ENCODE data around the gene ENTREP1.

The ENTREP1 gene

GRCh38 chr9:69322256-69322655 is 2.8 kb upstream of the ENTREP1 start:
- DNase-seq (ENCODE audit: low read depth): no peak

GRCh38 chr9:69323861-69324260 is 1.2 kb upstream of the ENTREP1 start:
- DNase-seq (ENCODE audit: low read depth): no peak

GRCh38 chr9:69325409-69326212 is 596 bp downstream of the ENTREP1 start:
- no peak for DNase-seq (ENCODE audit: low read depth)

- DNase-seq (ENCODE audit: low read depth): no peak
Observed at GRCh38 chr9:69326261-69326660, 1.2 kb downstream of the ENTREP1 start.

- DNase-seq (ENCODE audit: low read depth): no peak
Observed at GRCh38 chr9:69330580-69330979, 5.6 kb downstream of the ENTREP1 start.

GRCh38 chr9:69331444-69331843 is 6.4 kb downstream of the ENTREP1 start:
- DNase-seq (ENCODE audit: low read depth): no peak

GRCh38 chr9:69332067-69332685 is 7.2 kb downstream of the ENTREP1 start:
- DNase-seq (ENCODE audit: low read depth): no peak

GRCh38 chr9:69333716-69334115 is 8.7 kb downstream of the ENTREP1 start:
- DNase-seq (ENCODE audit: low read depth): no peak

GRCh38 chr9:69334317-69334716 is 9.3 kb downstream of the ENTREP1 start:
- DNase-seq (ENCODE audit: low read depth): no peak

GRCh38 chr9:69339620-69340019 is 14.6 kb downstream of the ENTREP1 start:
- DNase-seq (ENCODE audit: low read depth): no peak

GRCh38 chr9:69340631-69341030 is 15.6 kb downstream of the ENTREP1 start:
- no peak for DNase-seq (ENCODE audit: low read depth)

- no peak for DNase-seq (ENCODE audit: low read depth)
Observed at GRCh38 chr9:69342769-69343168, 17.8 kb downstream of the ENTREP1 start.

- no peak for DNase-seq (ENCODE audit: low read depth)
Observed at GRCh38 chr9:69344459-69344858, 19.4 kb downstream of the ENTREP1 start.

GRCh38 chr9:69346596-69347390 is 21.8 kb downstream of the ENTREP1 start:
- DNase-seq (ENCODE audit: low read depth): no peak

- no peak for DNase-seq (ENCODE audit: low read depth)
Observed at GRCh38 chr9:69347607-69348006, 22.6 kb downstream of the ENTREP1 start.

- no peak for DNase-seq (ENCODE audit: low read depth)
Observed at GRCh38 chr9:69351227-69351626, 26.2 kb downstream of the ENTREP1 start.

- DNase-seq (ENCODE audit: low read depth): no peak
Observed at GRCh38 chr9:69355232-69355631, 30.2 kb downstream of the ENTREP1 start.

- no peak for DNase-seq (ENCODE audit: low read depth)
Observed at GRCh38 chr9:69357030-69357775, 32.2 kb downstream of the ENTREP1 start.

GRCh38 chr9:69357821-69358220 is 32.8 kb downstream of the ENTREP1 start:
- no peak for DNase-seq (ENCODE audit: low read depth)

GRCh38 chr9:69363191-69363590 is 38.2 kb downstream of the ENTREP1 start:
- no peak for DNase-seq (ENCODE audit: low read depth)

- no peak for DNase-seq (ENCODE audit: low read depth)
Observed at GRCh38 chr9:69364510-69365150, 39.6 kb downstream of the ENTREP1 start.

- no peak for DNase-seq (ENCODE audit: low read depth)
Observed at GRCh38 chr9:69370430-69370829, 45.4 kb downstream of the ENTREP1 start.

Measured in fibroblast of the conjunctiva (primary cell).